Common myeloid progenitor, CD34-positive (primary cell): ENCODE results near the gene INHBC.
A peak's percentile ranks its signal among the peaks of the same experiment; 100 is the strongest.
"Not testable (repeated sequence)": the region's sequence is repeated elsewhere in the genome, so short reads cannot be mapped to it uniquely, and the experiment has no call there.

Experiments used
- CTCF ChIA-PET: fragments of 350-600 bp; sonication (Branson Sonifier 250); formaldehyde crosslinking; loops from one replicate; lab custom pipeline; 2021; ENCODE audit warnings: antibody characterized with exemption; lab: Charles Lee
- POLR2A ChIA-PET: fragments of 350-600 bp; sonication (Branson Sonifier 250); formaldehyde crosslinking; loops from one replicate; lab custom pipeline; 2021; ENCODE audit warnings: antibody characterized with exemption; lab: Charles Lee
- DNase-seq, 3 donors: peaks; one replicate each; pipeline versions ENCODE4 v3.0.0 to v3.0.0-alpha.2; 2013
- H3K27ac ChIP-seq, 2 experiments: 1 replicate in 1 of 2; 2 replicates in 1 of 2; pipeline ENCODE4 v1.7.0; 2013; ENCODE audit warnings: inconsistent platforms in 2 of 2, low read length in 2 of 2, mild to moderate bottlenecking in 2 of 2, low read depth in 1 of 2, moderate library complexity in 1 of 2; ENCODE audit not compliant: severe bottlenecking in 2 of 2, insufficient read depth in 1 of 2, poor library complexity in 1 of 2
- H3K27me3 ChIP-seq, 5 experiments: replicated peaks in 2 of 5; 1 replicate in 3 of 5; 2 replicates in 2 of 5; pipeline versions ENCODE4 v1.6.1 to v1.7.0; 2013; ENCODE audit warnings: low read length in 4 of 5, mild to moderate bottlenecking in 2 of 5, moderate library complexity in 2 of 5, inconsistent platforms in 1 of 5; ENCODE audit not compliant: insufficient read depth in 5 of 5, control insufficient read depth in 4 of 5
- H3K36me3 ChIP-seq, 4 experiments: 1 replicate in 2 of 4; 2 replicates in 2 of 4; pipeline versions ENCODE4 v1.6.1 to v1.7.0; 2013; ENCODE audit warnings: low read length in 3 of 4, control low read depth in 1 of 4, mild to moderate bottlenecking in 1 of 4; ENCODE audit not compliant: control insufficient read depth in 4 of 4, insufficient read depth in 4 of 4
- H3K4me1 ChIP-seq, 4 experiments: 1 replicate in 3 of 4; 2 replicates in 1 of 4; pipeline versions ENCODE4 v1.6.1 to v1.7.1; 2013; ENCODE audit warnings: low read length in 3 of 4, mild to moderate bottlenecking in 3 of 4, control low read depth in 1 of 4, inconsistent platforms in 1 of 4, moderate library complexity in 1 of 4; ENCODE audit not compliant: control insufficient read depth in 4 of 4, insufficient read depth in 4 of 4; ENCODE audit errors: control extremely low read depth in 1 of 4
- H3K4me3 ChIP-seq, 7 experiments: 1 replicate in 4 of 7; 2 replicates in 3 of 7; pipeline versions ENCODE4 v1.5.1 to v1.7.0; 2013; ENCODE audit warnings: mild to moderate bottlenecking in 7 of 7, low read length in 6 of 7, moderate library complexity in 6 of 7, inconsistent platforms in 2 of 7, low read depth in 2 of 7, control low read depth in 1 of 7; ENCODE audit not compliant: insufficient read depth in 4 of 7, control insufficient read depth in 1 of 7; ENCODE audit errors: extremely low read depth in 1 of 7
- H3K9me3 ChIP-seq, 5 experiments: 1 replicate in 4 of 5; 2 replicates in 1 of 5; pipeline versions ENCODE4 v1.6.1 to v1.7.1; 2013; ENCODE audit warnings: low read length in 4 of 5, mild to moderate bottlenecking in 2 of 5, inconsistent platforms in 1 of 5, low read depth in 1 of 5, moderate library complexity in 1 of 5; ENCODE audit not compliant: control insufficient read depth in 4 of 5, insufficient read depth in 2 of 5; ENCODE audit errors: control extremely low read depth in 1 of 5
- WGBS: methylation state at CpG from one replicate; pipeline ENCODE4 v1.1.5; 2013; ENCODE audit not compliant: insufficient coverage; 5-methylcytosine and 5-hydroxymethylcytosine counted together

Gene INHBC

DNA sequence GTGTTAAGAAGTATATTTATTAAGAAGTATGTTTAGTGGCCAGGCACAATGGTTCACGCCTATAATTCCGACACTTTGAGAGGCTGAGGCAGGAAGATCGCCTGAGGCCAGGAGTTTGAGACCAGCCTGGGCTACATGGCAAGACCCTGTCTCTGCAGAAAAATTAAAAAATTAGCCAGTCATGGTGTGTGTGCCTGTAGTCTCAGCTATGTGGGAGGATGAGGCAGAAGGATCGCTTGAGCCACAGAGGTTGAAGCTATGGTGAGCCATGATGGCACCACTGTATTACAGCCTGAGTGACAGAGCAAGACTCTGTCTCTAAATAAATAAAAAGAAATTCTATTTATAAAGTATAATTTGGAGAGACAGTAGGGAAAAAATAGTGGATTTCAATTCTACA is 24.1 kb upstream of the INHBC start:
- no peak for DNase-seq
- Histone ChIP-seq H3K9me3 (no peaks in the 10 kb centered on the region), H3K27ac (no peak overlapping the region), H3K4me3 (no peak overlapping the region), H3K4me1 (no peaks in the 10 kb centered on the region), H3K36me3 (peaks cover 0 to 3% (median 1%) of the 10 kb centered on the region in 4 experiments), H3K27me3 (no peaks in the 10 kb centered on the region)
- ChIA-PET POLR2A (interaction anchor here (0.6 kb wide), 1 partner anchor 54 kb away, joined by 3 read pairs; no protein-coding TSS in a partner anchor), CTCF (interaction anchor here (0.6 to 2.7 kb wide), 9 partner anchors 11 to 77 kb away, joined by 3 to 14 read pairs (median 4); partner anchors contain the start of gene INHBE)
- 100% methylated on average over 4 of the region's 4 CpGs for WGBS

DNA sequence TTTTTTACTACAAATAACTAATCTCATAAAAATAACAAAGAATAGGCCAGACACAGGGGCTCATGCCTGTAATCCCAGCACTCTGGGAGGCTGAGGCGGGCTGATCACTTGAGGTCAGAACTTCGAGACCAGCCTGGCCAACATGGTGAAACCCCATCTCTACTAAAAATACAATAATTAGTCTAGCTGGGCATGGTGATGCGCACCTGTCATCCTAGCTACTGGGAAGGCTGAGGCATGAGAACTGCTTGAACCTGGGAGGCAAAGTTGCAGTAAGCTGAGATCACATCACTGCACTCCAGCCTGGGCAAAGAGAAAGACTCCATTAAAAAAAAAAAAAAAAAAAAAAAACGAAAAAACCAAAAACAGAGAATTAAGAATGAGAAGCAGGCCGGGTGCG is 20.4 kb upstream of the INHBC start:
- H3K4me3 ChIP-seq, POLR2A ChIA-PET, H3K4me1 ChIP-seq, DNase-seq, H3K27ac ChIP-seq, H3K9me3 ChIP-seq, H3K36me3 ChIP-seq, H3K27me3 ChIP-seq, CTCF ChIA-PET: not testable (repeated sequence)
- WGBS, result 100% methylated on average over 1 of the region's 6 CpGs

DNA sequence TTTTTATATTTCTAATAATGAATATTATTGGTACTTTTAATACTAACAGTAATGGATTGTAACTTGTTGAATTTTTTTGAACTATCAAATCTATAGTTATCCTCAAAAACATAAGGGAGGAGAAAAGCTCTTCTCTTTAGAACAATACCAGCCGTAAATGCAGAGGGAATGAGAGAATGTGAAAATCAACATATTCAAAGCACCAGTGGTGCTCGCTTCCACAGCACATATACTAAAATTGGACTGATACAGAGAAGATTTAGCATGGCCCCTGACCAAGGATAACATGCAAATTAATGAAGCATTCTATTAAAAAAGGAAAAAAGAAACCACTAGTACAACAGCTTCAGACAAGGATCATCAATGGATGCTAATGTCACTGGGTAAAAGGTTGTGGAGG is 19.5 kb upstream of the INHBC start:
- Histone ChIP-seq H3K27ac (no peak overlapping the region), H3K27me3 (no peaks in the 10 kb centered on the region), H3K36me3 (peaks cover 0 to 3% (median 1%) of the 10 kb centered on the region in 4 experiments), H3K4me1 (peaks cover 0 to 5% (median 0%) of the 10 kb centered on the region in 4 experiments), H3K9me3 (no peaks in the 10 kb centered on the region), H3K4me3 (no peak overlapping the region)
- ChIA-PET POLR2A (no interaction called here), CTCF (interaction anchor here (0.6 kb wide), 1 partner anchor 19 kb away, joined by 3 read pairs; no protein-coding TSS in a partner anchor)
- no peak for DNase-seq
- WGBS, result no CpG with 5 or more reads among the region's 2 CpGs

DNA sequence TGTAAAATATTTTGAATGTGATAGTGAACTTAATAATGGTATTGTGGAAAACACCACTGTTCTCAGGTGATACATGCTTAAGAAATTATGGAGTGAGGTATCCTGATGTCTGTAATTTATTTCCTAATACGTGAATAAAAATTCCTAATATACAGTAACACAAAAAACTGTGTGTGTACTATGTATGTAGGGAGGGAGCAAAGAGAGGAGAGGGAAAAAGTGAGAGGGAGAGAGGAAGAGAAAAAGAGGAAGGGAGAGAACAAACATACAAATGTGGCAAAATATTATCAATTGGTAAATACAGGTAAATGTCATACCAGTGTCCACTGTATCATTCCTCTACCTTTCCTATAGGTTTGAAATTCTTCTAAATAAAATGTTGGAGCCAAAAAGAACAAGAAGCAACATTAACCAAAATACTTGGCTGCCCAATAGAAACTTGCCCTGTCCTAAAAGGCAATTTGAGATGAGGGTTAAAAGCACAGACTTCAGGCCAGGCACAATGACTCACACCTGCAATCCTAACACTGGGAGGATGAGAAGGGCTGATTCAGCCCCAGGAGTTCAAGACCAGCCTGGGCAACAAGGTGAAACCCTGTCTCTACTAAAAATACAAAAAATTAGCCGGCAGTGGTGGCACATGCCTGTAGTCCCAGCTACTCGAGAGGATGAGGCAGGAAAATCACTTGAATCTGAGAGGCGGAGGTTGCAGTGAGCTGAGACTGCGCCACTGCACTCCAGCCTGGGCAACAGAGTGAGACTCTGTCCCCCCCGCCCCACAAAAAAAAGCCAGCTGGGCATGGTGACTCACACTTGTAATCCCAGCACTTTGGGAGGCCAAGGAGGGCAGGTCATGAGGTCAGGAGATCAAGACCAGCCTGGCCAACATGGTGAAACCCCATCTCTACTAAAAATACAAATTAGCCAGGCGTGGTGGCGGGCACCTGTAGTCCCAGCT is 18.3 kb upstream of the INHBC start:
- CTCF ChIA-PET, result interaction anchor here (1.5 kb wide), 1 partner anchor 9 kb away, joined by 3 read pairs; no protein-coding TSS in a partner anchor
- Histone ChIP-seq H3K4me3 (no peak overlapping the region), H3K36me3 (peaks cover 0 to 4% (median 3%) of the 10 kb centered on the region in 4 experiments), H3K27ac (no peak overlapping the region), H3K27me3 (no peaks in the 10 kb centered on the region), H3K9me3 (no peaks in the 10 kb centered on the region), H3K4me1 (peaks cover 0 to 5% (median 0%) of the 10 kb centered on the region in 4 experiments)
- 96% methylated on average over 7 of the region's 8 CpGs for WGBS
- DNase-seq, result peak in 1 of 3 donors; percentile 3
- POLR2A ChIA-PET, result no interaction called here

DNA sequence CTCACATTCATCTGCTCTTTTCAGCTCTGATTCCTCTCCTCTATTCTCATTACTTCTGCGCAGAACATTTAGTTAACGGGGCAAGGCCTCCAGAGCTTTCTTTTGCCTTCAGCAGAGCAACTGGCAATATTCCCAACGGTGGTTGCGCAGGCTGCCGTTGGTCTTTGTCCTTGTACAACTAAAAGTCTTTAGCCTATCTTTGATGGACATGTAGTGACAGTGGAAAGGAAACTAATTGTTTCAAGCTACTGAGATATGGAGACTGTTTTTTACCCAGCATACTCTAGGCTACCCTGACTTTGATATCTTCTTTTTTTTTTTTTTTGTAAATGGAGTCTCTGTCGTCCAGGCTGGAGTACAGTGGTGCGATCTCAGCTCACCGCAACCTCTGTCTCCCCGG is 16.3 kb upstream of the INHBC start:
- Histone ChIP-seq H3K27ac (no peak overlapping the region), H3K9me3 (no peaks in the 10 kb centered on the region), H3K36me3 (peaks cover 2 to 11% (median 5%) of the 10 kb centered on the region in 4 experiments), H3K4me3 (no peak overlapping the region), H3K27me3 (no peaks in the 10 kb centered on the region), H3K4me1 (peaks cover 0 to 5% (median 0%) of the 10 kb centered on the region in 4 experiments)
- no peak for DNase-seq
- ChIA-PET POLR2A (no interaction called here), CTCF (interaction anchor here (1.2 to 1.6 kb wide), 3 partner anchors 8 to 110 kb away, joined by 3 to 8 read pairs (median 4); no protein-coding TSS in a partner anchor)
- WGBS, result 96% methylated on average over 5 of the region's 9 CpGs

DNA sequence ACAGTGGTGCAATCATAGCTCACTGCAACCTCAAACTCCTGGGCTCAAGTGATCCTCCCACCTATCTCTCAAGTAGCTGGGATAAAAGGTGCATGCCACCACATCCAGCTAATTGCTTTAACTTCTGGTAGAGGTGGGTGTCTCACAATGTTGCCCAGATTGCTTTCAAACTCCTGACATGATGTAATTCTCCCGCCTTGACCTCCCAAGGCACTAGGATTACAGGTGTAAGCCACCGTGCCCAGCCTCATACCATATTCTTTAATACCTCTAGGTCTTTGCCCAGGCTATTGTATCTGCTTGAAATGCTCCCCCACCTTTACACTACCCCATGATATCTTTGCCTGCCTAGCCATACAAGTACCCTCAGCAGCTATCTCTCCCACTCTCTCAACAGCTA is 15.1 kb upstream of the INHBC start:
- Histone ChIP-seq H3K9me3 (no peaks in the 10 kb centered on the region), H3K4me1 (peaks cover 0 to 5% (median 0%) of the 10 kb centered on the region in 4 experiments), H3K4me3 (no peak overlapping the region), H3K27ac (no peak overlapping the region), H3K36me3 (peaks cover 2 to 14% (median 9%) of the 10 kb centered on the region in 4 experiments), H3K27me3 (no peaks in the 10 kb centered on the region)
- ChIA-PET CTCF (interaction anchor here (0.6 to 2.4 kb wide), 6 partner anchors 8 to 297 kb away, joined by 3 to 8 read pairs (median 5); no protein-coding TSS in a partner anchor), POLR2A (interaction anchor here (0.6 kb wide), 1 partner anchor 17 kb away, joined by 3 read pairs; no protein-coding TSS in a partner anchor)
- DNase-seq, result no peak
- 80% methylated on average over 1 of the region's 2 CpGs for WGBS
